ENCODE results near the gene PGAM1. TPM values are rescaled to one million over a fixed set of nuclear protein-coding genes. Genes with fewer than 3 reads are reported as not detected.
A peak's percentile ranks its signal among the peaks of the same experiment; 100 is the strongest.

The PGAM1 gene
- total and polyA plus RNA-seq, 2 of the 13 experiments (the other 11 are each of a cell fraction or from before 2014, with no cell fraction given) = 354 to 483 TPM

GRCh38 chr10:97411406-97411805 lies 14.6 kb upstream of the PGAM1 start (continued):
- no peak for TF ChIP-seq RFXAP (CRISPR knock-in tag; IDR thresholded peaks at IDR 0.05; ENCODE audit: borderline replicate concordance)
- no peak for TF ChIP-seq ZBTB25 (CRISPR knock-in tag; IDR thresholded peaks at IDR 0.05)
- no peak for TF ChIP-seq HIVEP1 (CRISPR knock-in tag; IDR thresholded peaks at IDR 0.05)
- no peak for TF ChIP-seq SMAD3 (CRISPR knock-in tag; IDR thresholded peaks at IDR 0.05)
- no peak for TF ChIP-seq ARHGAP35 (CRISPR knock-in tag; IDR thresholded peaks at IDR 0.05; ENCODE audit: borderline replicate concordance)
- no peak for TF ChIP-seq PLRG1 (conservative IDR thresholded peaks at IDR 0.05)
- TF ChIP-seq ZNF276 (CRISPR knock-in tag; IDR thresholded peaks at IDR 0.05; ENCODE audit: low read depth) = no peak
- no peak for TF ChIP-seq CC2D1A (CRISPR knock-in tag; IDR thresholded peaks at IDR 0.05)
- no peak for TF ChIP-seq ZNF564 (CRISPR knock-in tag; IDR thresholded peaks at IDR 0.05)
- TF ChIP-seq HIC2 (CRISPR knock-in tag; IDR thresholded peaks at IDR 0.05; ENCODE audit: low read depth) = no peak
- no peak for TF ChIP-seq ZNF563 (CRISPR knock-in tag; IDR thresholded peaks at IDR 0.05)
- no peak for TF ChIP-seq MAFF (IDR thresholded peaks at IDR 0.05; ENCODE audit: low read depth, low read length)
- 0 out of 2 replicates have a peak, but pooled peaks have one; percentile 42 for TF ChIP-seq TARDBP (CRISPR knock-in tag; IDR thresholded peaks at IDR 0.05)
- no peak for TF ChIP-seq BRD4 (CRISPR knock-in tag; IDR thresholded peaks at IDR 0.05)
- TF ChIP-seq KLF13 (CRISPR knock-in tag; IDR thresholded peaks at IDR 0.05) = no peak
- TF ChIP-seq GMEB2 (CRISPR knock-in tag; IDR thresholded peaks at IDR 0.05; ENCODE audit: low read depth) = no peak
- TF ChIP-seq ZNF776 (CRISPR knock-in tag; IDR thresholded peaks at IDR 0.05) = no peak
- no peak for TF ChIP-seq AGO2 (optimal IDR thresholded peaks at IDR 0.05; ENCODE audit: low read depth, low read length)
- TF ChIP-seq ZNF780A (CRISPR knock-in tag; IDR thresholded peaks at IDR 0.05) = no peak
- no peak for TF ChIP-seq ZNF773 (CRISPR knock-in tag; IDR thresholded peaks at IDR 0.05; ENCODE audit: borderline replicate concordance)
- no peak for TF ChIP-seq KDM5B (CRISPR knock-in tag; IDR thresholded peaks at IDR 0.05; ENCODE audit: borderline replicate concordance)
- no peak for TF ChIP-seq ZNF530 (CRISPR knock-in tag; IDR thresholded peaks at IDR 0.05; ENCODE audit: low read depth)
- no peak for TF ChIP-seq ZNF512B (CRISPR knock-in tag; IDR thresholded peaks at IDR 0.05; ENCODE audit: borderline replicate concordance)

Data from HepG2 (cell line).